Stimulated activated naive B cell treated with anti-CD40 and anti-IgM and Interleukin-4, amounts not matched to agents 10 μg/mL and 1 μg/mL and 100 μg/mL, for 72 hours (primary cell): ENCODE results near the gene SPTBN4.
A peak's percentile ranks its signal among the peaks of the same experiment; 100 is the strongest.

ENCODE experiments used
- ATAC-seq, 2 donors: fragments of 150-1000 bp; cut with Tn5 transposase; replicated peaks; 2 replicates each; pipeline ENCODE4 v1.10.0; 2021; ENCODE audit warnings: moderate library complexity in 1 of 2
- DNase-seq: peaks from one replicate; pipeline ENCODE4 v3.0.0; 2021
- H3K27ac Mint-ChIP-seq: one replicate; pipeline ENCODE4 v1.8.0; 2022; ENCODE audit warnings: mild to moderate bottlenecking, mixed read lengths
- H3K27me3 Mint-ChIP-seq, 2 donors: one replicate each; pipeline ENCODE4 v1.8.0; 2022; ENCODE audit warnings: mixed read lengths in 2 of 2
- H3K36me3 Mint-ChIP-seq, 2 donors: one replicate each; pipeline ENCODE4 v1.8.0; 2022; ENCODE audit warnings: mixed read lengths in 2 of 2, mild to moderate bottlenecking in 1 of 2
- H3K4me1 Mint-ChIP-seq, 2 donors: one replicate each; pipeline ENCODE4 v1.8.0; 2022; ENCODE audit warnings: mixed read lengths in 2 of 2, mild to moderate bottlenecking in 1 of 2
- H3K4me3 Mint-ChIP-seq, 2 donors: one replicate each; pipeline ENCODE4 v1.8.0; 2022; ENCODE audit warnings: mild to moderate bottlenecking in 2 of 2, mixed read lengths in 2 of 2, moderate library complexity in 1 of 2
- H3K9me3 Mint-ChIP-seq, 2 donors: one replicate each; pipeline ENCODE4 v1.8.0; 2022; ENCODE audit warnings: mixed read lengths in 2 of 2, mild to moderate bottlenecking in 1 of 2

SPTBN4 gene

GRCh38 chr19:40466985-40467734, at the start of gene SPTBN4:
SPTBN4 (plus strand) TSS chr19:40467001; CDS start chr19:40472622, 5,621 bp downstream.
- Mint-ChIP-seq H3K36me3 (peaks cover 5 to 6% of the 10 kb centered on the region in 2 donors), H3K9me3 (no peaks in the 10 kb centered on the region), H3K27me3 (peaks cover 22 to 25% of the 10 kb centered on the region in 2 donors), H3K27ac (peak within 1 kb of the TSS; percentile 93), H3K4me1 (peaks cover 21 to 32% of the 10 kb centered on the region in 2 donors), H3K4me3 (peak within 1 kb of the TSS; percentile 82 to 97)
- ATAC-seq (no peak), DNase-seq (no peak)

- ATAC-seq (no peak), DNase-seq (no peak)
- Mint-ChIP-seq H3K9me3 (no peaks in the 10 kb centered on the region), H3K4me3 (no peak overlapping the region), H3K4me1 (peaks cover 14 to 18% of the 10 kb centered on the region in 2 donors), H3K27me3 (peaks cover 9 to 25% of the 10 kb centered on the region in 2 donors), H3K27ac (no peak overlapping the region), H3K36me3 (peaks cover 0 to 4% of the 10 kb centered on the region in 2 donors)
These were observed 49.2 kb upstream of the SPTBN4 start for GRCh38 chr19:40417643-40417981.

DNA sequence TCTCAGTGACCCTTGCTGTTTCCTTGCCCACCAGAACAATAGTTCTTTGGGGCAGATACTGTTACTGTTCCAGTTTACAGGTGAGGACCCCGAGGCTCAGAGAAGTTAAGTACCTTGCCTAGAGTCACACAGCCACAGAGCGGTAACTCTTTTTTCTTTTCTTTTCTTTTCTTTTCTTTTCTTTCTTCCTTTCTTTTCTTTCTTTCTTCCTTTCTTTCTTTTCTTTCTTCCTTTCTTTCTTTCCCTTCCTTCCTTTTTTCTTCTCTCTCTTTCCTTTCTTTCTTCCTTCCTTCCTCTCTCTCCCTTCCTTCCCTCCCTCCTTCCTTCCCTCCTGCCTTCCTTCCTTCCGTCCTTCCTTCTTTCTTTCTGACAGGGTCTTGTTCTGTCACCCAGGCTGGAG, 48.8 kb upstream of the SPTBN4 start:
- DNase-seq, result no peak
- Mint-ChIP-seq H3K9me3 (no peaks in the 10 kb centered on the region), H3K36me3 (peaks cover 0 to 7% of the 10 kb centered on the region in 2 donors), H3K27me3 (peaks cover 9 to 23% of the 10 kb centered on the region in 2 donors), H3K4me1 (peaks cover 14 to 21% of the 10 kb centered on the region in 2 donors), H3K4me3 (no peak overlapping the region), H3K27ac (no peak overlapping the region)
- no peak for ATAC-seq

GRCh38 chr19:40419066-40419612, 47.7 kb upstream of the SPTBN4 start:
- DNase-seq (no peak), ATAC-seq (no peak)
- Mint-ChIP-seq H3K36me3 (peaks cover 0 to 7% of the 10 kb centered on the region in 2 donors), H3K27ac (no peak overlapping the region), H3K4me1 (peaks cover 14 to 27% of the 10 kb centered on the region in 2 donors), H3K4me3 (no peak overlapping the region), H3K9me3 (no peaks in the 10 kb centered on the region), H3K27me3 (peaks cover 5 to 15% of the 10 kb centered on the region in 2 donors)

- Mint-ChIP-seq H3K9me3 (no peaks in the 10 kb centered on the region), H3K36me3 (peaks cover 4 to 7% of the 10 kb centered on the region in 2 donors), H3K27me3 (peaks cover 5 to 15% of the 10 kb centered on the region in 2 donors), H3K27ac (peak overlapping the region; percentile 68), H3K4me1 (peaks cover 19 to 33% of the 10 kb centered on the region in 2 donors), H3K4me3 (peak overlapping the region in 1 of 2 donors; percentile 56)
- DNase-seq, result no peak
- no peak for ATAC-seq
These were observed 47.0 kb upstream of the SPTBN4 start for GRCh38 chr19:40419780-40420179.

GRCh38 chr19:40420451-40420765, 46.4 kb upstream of the SPTBN4 start:
- Mint-ChIP-seq H3K4me1 (peaks cover 19 to 34% of the 10 kb centered on the region in 2 donors), H3K36me3 (peaks cover 6 to 7% of the 10 kb centered on the region in 2 donors), H3K4me3 (peak overlapping the region; percentile 86 to 96), H3K9me3 (no peaks in the 10 kb centered on the region), H3K27ac (peak overlapping the region; percentile 96), H3K27me3 (peaks cover 5 to 15% of the 10 kb centered on the region in 2 donors)
- no peak for ATAC-seq
- no peak for DNase-seq

GRCh38 chr19:40420766-40421765, 45.7 kb upstream of the SPTBN4 start:
- Mint-ChIP-seq H3K27ac (peak overlapping the region; percentile 96), H3K27me3 (peaks cover 5 to 15% of the 10 kb centered on the region in 2 donors), H3K4me3 (peak overlapping the region; percentile 86 to 96), H3K36me3 (peaks cover 6 to 7% of the 10 kb centered on the region in 2 donors), H3K4me1 (peaks cover 19 to 35% of the 10 kb centered on the region in 2 donors), H3K9me3 (no peaks in the 10 kb centered on the region)
- DNase-seq, result peak; percentile 79
- peak; percentile 60 to 64 for ATAC-seq

DNA sequence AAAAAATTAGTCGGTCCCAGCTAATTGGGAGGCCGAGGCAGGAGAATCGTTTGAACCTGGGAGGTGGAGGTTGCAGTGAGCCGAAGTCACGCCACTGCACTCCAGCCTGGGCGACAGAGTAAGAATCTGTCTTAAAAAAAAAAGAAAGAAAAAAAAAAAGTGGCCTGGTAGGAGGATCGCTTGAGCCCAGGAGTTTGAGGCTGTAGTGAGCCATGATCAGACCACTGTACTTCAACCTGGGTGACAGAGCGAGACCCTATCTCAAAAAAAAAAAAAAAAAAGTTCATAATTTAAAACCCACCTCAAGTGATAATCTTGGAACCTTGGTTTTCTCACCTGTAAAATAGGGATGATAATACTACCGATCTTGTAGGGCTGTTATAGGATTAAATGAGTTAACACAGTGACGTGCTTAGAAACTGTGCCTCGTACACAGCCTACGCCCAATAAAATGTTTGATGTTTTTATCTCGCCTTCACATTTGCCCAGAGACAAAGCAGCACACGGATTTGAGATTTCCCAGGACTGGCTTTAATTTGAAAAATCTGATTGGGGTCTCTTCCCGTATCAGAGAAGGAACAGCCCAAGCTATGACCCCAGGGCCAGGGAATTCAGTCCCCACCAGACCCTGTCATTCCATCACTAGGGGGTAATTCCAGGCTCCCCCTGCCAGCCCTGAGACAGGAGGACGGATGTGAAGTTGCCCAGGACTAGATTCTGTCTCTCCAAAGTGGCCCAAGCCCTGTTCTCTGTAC, 44.6 kb upstream of the SPTBN4 start:
- H3K27me3 Mint-ChIP-seq, result peaks cover 5 to 14% of the 10 kb centered on the region in 2 donors
- no peak overlapping the region for H3K27ac Mint-ChIP-seq
- no peak overlapping the region for H3K4me3 Mint-ChIP-seq
- ATAC-seq, result no peak
- peaks cover 6 to 7% of the 10 kb centered on the region in 2 donors for H3K36me3 Mint-ChIP-seq
- no peaks in the 10 kb centered on the region for H3K9me3 Mint-ChIP-seq
- no peak for DNase-seq
- H3K4me1 Mint-ChIP-seq, result peaks cover 17 to 33% of the 10 kb centered on the region in 2 donors

DNA sequence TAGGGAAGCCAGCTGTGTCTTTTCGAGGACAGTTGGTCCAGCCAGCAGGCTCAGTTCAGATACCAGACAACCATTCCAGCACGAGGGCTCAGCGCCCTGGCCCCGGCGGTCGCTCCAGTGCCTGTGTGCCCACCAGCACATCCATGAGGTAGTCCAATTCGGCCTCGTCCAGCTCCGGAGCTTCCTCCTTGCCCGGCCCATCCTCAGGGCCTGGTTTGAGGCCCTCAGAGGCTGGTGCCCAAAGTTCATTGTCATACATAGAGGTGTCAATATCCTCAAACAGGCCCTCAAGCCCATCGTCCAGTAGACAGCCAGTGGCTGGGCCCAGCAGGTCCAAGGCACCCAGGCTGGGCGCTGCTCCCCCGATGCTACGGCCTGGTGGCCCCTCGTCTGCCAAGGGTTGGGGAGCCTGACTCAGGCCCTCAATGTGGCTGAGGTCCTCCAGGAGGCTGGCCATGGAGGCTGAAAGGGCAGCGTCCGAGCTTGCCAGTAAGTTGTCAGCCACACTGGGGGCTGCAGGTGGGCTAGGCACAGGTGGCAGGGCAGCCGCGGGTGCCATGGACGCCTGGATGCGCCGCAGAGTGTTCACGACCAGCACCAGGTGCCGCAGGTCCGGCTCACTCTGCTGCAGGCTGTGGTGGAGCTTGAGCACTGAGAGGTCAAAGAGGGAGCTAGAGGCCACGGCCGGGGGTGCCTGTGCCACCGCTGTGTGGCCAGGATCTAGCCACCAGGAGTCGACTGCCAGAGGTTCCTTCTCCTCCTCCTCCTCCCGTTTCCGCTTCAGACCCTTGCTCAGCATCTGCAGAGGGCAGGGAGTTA, 43.8 kb upstream of the SPTBN4 start:
- peaks cover 6 to 7% of the 10 kb centered on the region in 2 donors for H3K36me3 Mint-ChIP-seq
- no peak for ATAC-seq
- H3K4me1 Mint-ChIP-seq, result peaks cover 16 to 26% of the 10 kb centered on the region in 2 donors
- no peak overlapping the region for H3K4me3 Mint-ChIP-seq
- H3K27me3 Mint-ChIP-seq, result peaks cover 5 to 6% of the 10 kb centered on the region in 2 donors
- no peaks in the 10 kb centered on the region for H3K9me3 Mint-ChIP-seq
- no peak overlapping the region for H3K27ac Mint-ChIP-seq
- DNase-seq, result no peak

DNA sequence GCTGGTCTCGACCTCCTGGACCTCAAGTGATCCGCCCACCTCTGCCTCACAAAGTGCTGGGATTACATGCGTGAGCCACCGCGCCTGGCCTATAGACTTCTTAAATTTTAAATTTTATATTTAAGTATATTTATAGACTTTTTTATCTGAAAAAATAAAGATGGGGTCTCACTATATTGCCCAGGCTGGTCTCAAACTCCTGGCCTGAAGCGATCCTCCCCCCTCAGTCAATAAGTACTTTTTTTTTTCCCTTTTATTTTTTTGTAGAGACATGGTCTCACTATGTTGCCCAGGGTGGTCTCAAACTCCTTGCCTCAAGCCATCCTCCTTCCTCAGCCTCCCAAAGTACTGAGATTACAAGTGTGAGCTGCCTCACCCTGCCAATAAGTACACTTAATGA, 42.9 kb upstream of the SPTBN4 start:
- peaks cover 15 to 21% of the 10 kb centered on the region in 2 donors for H3K4me1 Mint-ChIP-seq
- DNase-seq (no peak), ATAC-seq (no peak)
- H3K9me3 Mint-ChIP-seq, result no peaks in the 10 kb centered on the region
- peaks cover 6 to 7% of the 10 kb centered on the region in 2 donors for H3K36me3 Mint-ChIP-seq
- H3K4me3 Mint-ChIP-seq, result no peak overlapping the region
- H3K27ac Mint-ChIP-seq, result no peak overlapping the region
- no peaks in the 10 kb centered on the region for H3K27me3 Mint-ChIP-seq

DNA sequence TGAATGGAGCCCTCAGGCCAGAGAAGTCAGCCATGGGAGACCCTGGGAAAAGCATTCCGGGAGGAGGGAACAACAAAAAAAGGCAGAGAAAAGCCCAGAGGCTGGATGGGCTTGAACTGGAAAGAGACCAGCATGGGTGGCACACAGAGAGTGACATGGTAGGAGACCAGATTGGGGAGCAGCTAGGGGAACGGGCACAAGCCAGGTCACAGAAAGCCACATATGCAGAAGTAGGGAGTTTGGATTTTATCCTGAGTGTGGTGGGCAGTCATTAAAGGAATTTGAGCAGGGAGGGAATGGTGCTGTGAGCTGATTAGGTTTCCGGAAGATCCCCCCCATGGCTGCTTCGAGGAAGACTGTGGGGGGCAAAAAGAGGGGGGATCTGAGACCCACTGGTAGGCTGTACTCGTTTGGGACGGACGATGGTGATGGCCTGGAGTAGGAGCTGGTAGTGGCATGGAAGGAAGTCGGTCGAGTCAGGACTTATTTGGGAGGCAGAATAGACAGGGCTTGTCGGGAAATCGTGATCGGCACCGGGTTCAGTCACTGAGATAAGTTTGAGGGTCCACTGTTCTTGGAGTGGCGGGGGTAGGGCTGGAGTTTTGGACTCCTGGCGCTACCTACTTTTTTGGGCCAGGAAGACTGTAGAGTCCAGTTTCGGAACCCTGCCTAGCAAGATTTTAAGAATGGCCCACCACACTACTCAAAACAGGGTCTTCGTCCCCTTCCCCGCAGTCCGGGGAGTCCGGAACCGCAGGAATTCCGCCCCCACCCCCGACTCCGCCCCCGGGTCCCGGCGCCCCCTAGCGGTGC, 42.0 kb upstream of the SPTBN4 start:
- Mint-ChIP-seq H3K4me1 (peaks cover 15 to 21% of the 10 kb centered on the region in 2 donors), H3K36me3 (peaks cover 6 to 7% of the 10 kb centered on the region in 2 donors), H3K27me3 (no peaks in the 10 kb centered on the region), H3K9me3 (no peaks in the 10 kb centered on the region), H3K4me3 (peak overlapping the region; percentile 83 to 93), H3K27ac (peak overlapping the region; percentile 95)
- DNase-seq, result no peak
- ATAC-seq, result no peak

- Mint-ChIP-seq H3K36me3 (peaks cover 6 to 7% of the 10 kb centered on the region in 2 donors), H3K27ac (peak within 1 kb of the TSS; percentile 95), H3K27me3 (no peaks in the 10 kb centered on the region), H3K4me1 (peaks cover 15 to 21% of the 10 kb centered on the region in 2 donors), H3K4me3 (peak within 1 kb of the TSS; percentile 83 to 93), H3K9me3 (no peaks in the 10 kb centered on the region)
- DNase-seq, result peak; percentile 100
- ATAC-seq, result peak; percentile 89 to 91
These were observed 41.1 kb upstream of the SPTBN4 start, which contains the start of gene SERTAD1 for GRCh38 chr19:40425450-40426287. SERTAD1 (minus strand) TSS chr19:40425992; CDS start chr19:40423546, 2,446 bp downstream.
